Measurements from ENCODE around the gene BAG5. TPM values are rescaled to one million over a fixed set of nuclear protein-coding genes. Genes with fewer than 3 reads are reported as not detected.
A peak's percentile ranks its signal among the peaks of the same experiment; 100 is the strongest.

BAG5 gene
- total RNA-seq, 1 experiment from 2014 or later = 27.0 TPM

DNA sequence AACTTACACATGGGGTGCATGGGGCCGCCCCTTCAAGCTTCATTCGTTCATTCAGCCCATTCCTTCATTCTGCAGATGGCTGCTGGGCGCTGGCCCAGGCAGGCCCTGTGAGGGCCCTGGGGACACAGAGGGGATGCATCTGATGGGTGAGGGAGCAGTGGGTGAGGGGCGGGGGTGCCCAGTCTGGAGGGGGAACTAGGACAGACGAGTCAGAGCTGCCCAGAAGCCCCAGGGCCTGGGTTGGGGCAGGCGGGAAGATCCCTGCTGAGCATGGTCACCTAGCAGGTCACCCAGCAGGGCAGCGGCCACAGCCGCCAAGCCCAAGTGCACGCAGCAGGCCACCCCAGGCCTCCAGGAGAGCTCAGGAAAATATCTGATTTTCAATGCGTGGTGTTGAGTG lies 19.3 kb downstream of the BAG5 start:
- Histone ChIP-seq H3K27me3 (ENCODE audit: insufficient read depth, low read length) (no peaks in the 10 kb centered on the region), H3K4me1 (ENCODE audit: control insufficient read depth in 1 of 2, insufficient read depth in 2 of 2, low read length in 2 of 2) (peaks cover 34 to 54% of the 10 kb centered on the region in 2 experiments), H3K9ac (ENCODE audit: low read length) (no peak overlapping the region), H3K9me2 (ENCODE audit: insufficient read depth) (no peaks in the 10 kb centered on the region), H4K20me1 (ENCODE audit: insufficient read depth) (no peaks in the 10 kb centered on the region), H3K4me3 (replicated peaks in 1 of 2; ENCODE audit: low read depth in 1 of 2, low read length in 2 of 2) (no peak overlapping the region), H3K36me3 (ENCODE audit: control insufficient read depth in 1 of 2, insufficient read depth in 2 of 2, low read length in 2 of 2) (no peaks in the 10 kb centered on the region), H3K27ac (ENCODE audit: low read depth, low read length) (no peak overlapping the region), H3K9me3 (ENCODE audit: control insufficient read depth in 1 of 2, insufficient read depth in 1 of 2, low read depth in 1 of 2, low read length in 2 of 2) (no peaks in the 10 kb centered on the region), H2AFZ (ENCODE audit: low read depth, low read length, poor library complexity, severe bottlenecking) (no peak overlapping the region), H3K79me2 (ENCODE audit: insufficient read depth, low read length) (no peaks in the 10 kb centered on the region), H3K4me2 (ENCODE audit: low read length) (peak overlapping the region; percentile 27)
- intact Hi-C loops (cut with micrococcal nuclease) = no loop called here
- DNase-seq (ENCODE audit: low read depth, low spot score) = no peak
- POLR2A ChIA-PET = no interaction called here
- CTCF ChIA-PET = interaction anchor here (0.7 kb wide), 1 partner anchor 22 kb away, joined by 3 read pairs; no protein-coding TSS in a partner anchor
- BruUV-seq (replicated peaks) = no TSS peak
- TF ChIP-seq CEBPB (IDR thresholded peaks at IDR 0.05; ENCODE audit: low read depth) (no peak), SIN3A (IDR thresholded peaks at IDR 0.05; ENCODE audit: low read depth) (no peak), RAD21 (IDR thresholded peaks at IDR 0.05; ENCODE audit: low read depth) (no peak), EGR1 (IDR thresholded peaks at IDR 0.05; ENCODE audit: low read depth) (no peak), FOSL1 (IDR thresholded peaks at IDR 0.05; ENCODE audit: low read depth) (no peak), YY1 (IDR thresholded peaks at IDR 0.05; ENCODE audit: extremely low read depth, insufficient replicate concordance, low read depth, low read length) (no peak), EZH2 (IDR thresholded peaks at IDR 0.05) (no peak), SRF (IDR thresholded peaks at IDR 0.05; ENCODE audit: low read depth) (no peak), TCF7L2 (IDR thresholded peaks at IDR 0.05; ENCODE audit: borderline replicate concordance, extremely low read depth, insufficient read depth, insufficient read length) (no peak), POLR2A (IDR thresholded peaks at IDR 0.05; ENCODE audit: borderline replicate concordance, extremely low read depth, insufficient read depth, insufficient read length) (no peak), CBX3 (IDR thresholded peaks at IDR 0.05; ENCODE audit: low read depth) (no peak), ZFX (IDR thresholded peaks at IDR 0.05) (no peak), POLR2AphosphoS5 (IDR thresholded peaks at IDR 0.05; ENCODE audit: low read depth, low read length) (no peak), SP1 (IDR thresholded peaks at IDR 0.05; ENCODE audit: low read depth) (no peak)
- TF ChIP-seq, protein P1, sequence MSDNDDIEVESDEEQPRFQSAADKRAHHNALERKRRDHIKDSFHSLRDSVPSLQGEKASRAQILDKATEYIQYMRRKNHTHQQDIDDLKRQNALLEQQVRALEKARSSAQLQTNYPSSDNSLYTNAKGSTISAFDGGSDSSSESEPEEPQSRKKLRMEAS (IDR thresholded peaks at IDR 0.05) = no peak
- TF ChIP-seq, protein P2, sequence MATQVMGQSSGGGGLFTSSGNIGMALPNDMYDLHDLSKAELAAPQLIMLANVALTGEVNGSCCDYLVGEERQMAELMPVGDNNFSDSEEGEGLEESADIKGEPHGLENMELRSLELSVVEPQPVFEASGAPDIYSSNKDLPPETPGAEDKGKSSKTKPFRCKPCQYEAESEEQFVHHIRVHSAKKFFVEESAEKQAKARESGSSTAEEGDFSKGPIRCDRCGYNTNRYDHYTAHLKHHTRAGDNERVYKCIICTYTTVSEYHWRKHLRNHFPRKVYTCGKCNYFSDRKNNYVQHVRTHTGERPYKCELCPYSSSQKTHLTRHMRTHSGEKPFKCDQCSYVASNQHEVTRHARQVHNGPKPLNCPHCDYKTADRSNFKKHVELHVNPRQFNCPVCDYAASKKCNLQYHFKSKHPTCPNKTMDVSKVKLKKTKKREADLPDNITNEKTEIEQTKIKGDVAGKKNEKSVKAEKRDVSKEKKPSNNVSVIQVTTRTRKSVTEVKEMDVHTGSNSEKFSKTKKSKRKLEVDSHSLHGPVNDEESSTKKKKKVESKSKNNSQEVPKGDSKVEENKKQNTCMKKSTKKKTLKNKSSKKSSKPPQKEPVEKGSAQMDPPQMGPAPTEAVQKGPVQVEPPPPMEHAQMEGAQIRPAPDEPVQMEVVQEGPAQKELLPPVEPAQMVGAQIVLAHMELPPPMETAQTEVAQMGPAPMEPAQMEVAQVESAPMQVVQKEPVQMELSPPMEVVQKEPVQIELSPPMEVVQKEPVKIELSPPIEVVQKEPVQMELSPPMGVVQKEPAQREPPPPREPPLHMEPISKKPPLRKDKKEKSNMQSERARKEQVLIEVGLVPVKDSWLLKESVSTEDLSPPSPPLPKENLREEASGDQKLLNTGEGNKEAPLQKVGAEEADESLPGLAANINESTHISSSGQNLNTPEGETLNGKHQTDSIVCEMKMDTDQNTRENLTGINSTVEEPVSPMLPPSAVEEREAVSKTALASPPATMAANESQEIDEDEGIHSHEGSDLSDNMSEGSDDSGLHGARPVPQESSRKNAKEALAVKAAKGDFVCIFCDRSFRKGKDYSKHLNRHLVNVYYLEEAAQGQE (IDR thresholded peaks at IDR 0.05; ENCODE audit: low read depth) = no peak
- TF ChIP-seq, protein P3, sequence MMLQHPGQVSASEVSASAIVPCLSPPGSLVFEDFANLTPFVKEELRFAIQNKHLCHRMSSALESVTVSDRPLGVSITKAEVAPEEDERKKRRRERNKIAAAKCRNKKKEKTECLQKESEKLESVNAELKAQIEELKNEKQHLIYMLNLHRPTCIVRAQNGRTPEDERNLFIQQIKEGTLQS (IDR thresholded peaks at IDR 0.05) = no peak
- TF ChIP-seq, protein P4, sequence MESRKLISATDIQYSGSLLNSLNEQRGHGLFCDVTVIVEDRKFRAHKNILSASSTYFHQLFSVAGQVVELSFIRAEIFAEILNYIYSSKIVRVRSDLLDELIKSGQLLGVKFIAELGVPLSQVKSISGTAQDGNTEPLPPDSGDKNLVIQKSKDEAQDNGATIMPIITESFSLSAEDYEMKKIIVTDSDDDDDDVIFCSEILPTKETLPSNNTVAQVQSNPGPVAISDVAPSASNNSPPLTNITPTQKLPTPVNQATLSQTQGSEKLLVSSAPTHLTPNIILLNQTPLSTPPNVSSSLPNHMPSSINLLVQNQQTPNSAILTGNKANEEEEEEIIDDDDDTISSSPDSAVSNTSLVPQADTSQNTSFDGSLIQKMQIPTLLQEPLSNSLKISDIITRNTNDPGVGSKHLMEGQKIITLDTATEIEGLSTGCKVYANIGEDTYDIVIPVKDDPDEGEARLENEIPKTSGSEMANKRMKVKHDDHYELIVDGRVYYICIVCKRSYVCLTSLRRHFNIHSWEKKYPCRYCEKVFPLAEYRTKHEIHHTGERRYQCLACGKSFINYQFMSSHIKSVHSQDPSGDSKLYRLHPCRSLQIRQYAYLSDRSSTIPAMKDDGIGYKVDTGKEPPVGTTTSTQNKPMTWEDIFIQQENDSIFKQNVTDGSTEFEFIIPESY (IDR thresholded peaks at IDR 0.05; ENCODE audit: extremely low read depth, insufficient replicate concordance, low read length) = no peak
- TF ChIP-seq, protein P5, sequence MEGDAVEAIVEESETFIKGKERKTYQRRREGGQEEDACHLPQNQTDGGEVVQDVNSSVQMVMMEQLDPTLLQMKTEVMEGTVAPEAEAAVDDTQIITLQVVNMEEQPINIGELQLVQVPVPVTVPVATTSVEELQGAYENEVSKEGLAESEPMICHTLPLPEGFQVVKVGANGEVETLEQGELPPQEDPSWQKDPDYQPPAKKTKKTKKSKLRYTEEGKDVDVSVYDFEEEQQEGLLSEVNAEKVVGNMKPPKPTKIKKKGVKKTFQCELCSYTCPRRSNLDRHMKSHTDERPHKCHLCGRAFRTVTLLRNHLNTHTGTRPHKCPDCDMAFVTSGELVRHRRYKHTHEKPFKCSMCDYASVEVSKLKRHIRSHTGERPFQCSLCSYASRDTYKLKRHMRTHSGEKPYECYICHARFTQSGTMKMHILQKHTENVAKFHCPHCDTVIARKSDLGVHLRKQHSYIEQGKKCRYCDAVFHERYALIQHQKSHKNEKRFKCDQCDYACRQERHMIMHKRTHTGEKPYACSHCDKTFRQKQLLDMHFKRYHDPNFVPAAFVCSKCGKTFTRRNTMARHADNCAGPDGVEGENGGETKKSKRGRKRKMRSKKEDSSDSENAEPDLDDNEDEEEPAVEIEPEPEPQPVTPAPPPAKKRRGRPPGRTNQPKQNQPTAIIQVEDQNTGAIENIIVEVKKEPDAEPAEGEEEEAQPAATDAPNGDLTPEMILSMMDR (IDR thresholded peaks at IDR 0.05 in 2 of 3, conservative IDR thresholded peaks at IDR 0.05 in 1 of 3; ENCODE audit: borderline replicate concordance in 1 of 3, insufficient read depth in 1 of 3, low read depth in 2 of 3, low read length in 2 of 3) = no peak
- ATAC-seq = no peak
- RAD21 ChIA-PET (ENCODE audit: low non-redundant PET in 1 of 2, low total read pairs in 2 of 2, uncharacterized antibody in 2 of 2, unreplicated experiment in 2 of 2) = no interaction called here
